Stimulated activated CD4-positive, alpha-beta T cell treated with anti-CD3 and anti-CD28 coated beads, TNF-alpha, amount 100 ng/mL, for 1 hour (primary cell): ENCODE measurements around the gene AMBRA1.
"Not testable (repeated sequence)": the region's sequence is repeated elsewhere in the genome, so short reads cannot be mapped to it uniquely, and the experiment has no call there.

Source experiments
- DNase-seq, 3 donors: peaks; one replicate each; pipeline ENCODE4 v3.0.0-alpha.2; 2020; ENCODE audit warnings: low read depth in 3 of 3, low spot score in 1 of 3

AMBRA1 gene

DNA sequence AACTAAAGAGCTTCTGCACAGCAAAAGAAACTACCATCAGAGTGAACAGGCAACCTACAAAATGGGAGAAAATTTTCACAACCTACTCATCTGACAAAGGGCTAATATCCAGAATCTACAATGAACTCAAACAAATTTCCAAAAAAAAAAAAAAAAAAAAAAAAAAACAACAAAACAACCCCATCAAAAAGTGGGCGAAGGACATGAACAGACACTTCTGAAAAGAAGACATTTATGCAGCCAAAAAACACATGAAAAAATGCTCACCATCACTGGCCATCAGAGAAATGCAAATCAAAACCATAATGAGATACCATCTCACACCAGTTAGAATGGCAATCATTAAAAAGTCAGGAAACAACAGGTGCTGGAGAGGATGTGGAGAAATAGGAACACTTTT lies 10.3 kb downstream of the AMBRA1 start:
- DNase-seq = not testable (repeated sequence)

DNA sequence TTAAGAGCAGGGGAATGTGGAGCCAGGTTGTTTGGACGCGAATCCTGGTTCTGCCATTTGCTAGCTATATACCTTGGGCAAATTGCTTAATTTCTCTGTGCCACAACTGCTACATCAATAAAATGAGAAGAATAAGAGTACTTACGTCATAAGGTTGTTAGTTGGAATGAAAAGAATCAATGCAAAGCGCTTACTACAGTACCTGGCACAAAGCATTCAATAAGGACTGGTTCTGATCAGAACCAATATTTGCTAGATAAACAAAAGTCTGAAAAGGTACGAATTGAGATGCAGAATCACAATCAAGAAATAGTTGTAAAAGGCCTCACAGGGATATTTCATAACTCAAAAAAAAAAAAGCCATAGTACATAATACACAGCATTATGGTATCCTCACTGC lies 11.2 kb downstream of the AMBRA1 start:
- no peak for DNase-seq

DNA sequence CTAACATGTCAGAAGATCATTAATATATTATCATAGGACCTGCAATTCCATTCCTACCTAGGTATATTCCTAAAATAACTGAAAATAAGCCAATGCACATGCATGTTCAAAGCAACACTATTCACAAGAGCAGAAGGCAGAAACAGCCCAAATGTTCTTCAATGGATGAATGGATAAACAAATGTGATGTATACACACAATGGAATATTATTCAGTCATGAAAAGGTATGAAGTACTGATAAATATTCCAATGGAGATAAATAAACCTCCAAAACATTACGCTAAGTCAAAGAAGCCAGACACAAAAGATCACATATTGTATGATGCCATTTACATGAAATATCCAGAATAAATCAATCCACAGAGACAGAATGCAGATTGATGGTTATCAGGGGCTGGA lies 16.8 kb downstream of the AMBRA1 start:
- DNase-seq = no peak

DNA sequence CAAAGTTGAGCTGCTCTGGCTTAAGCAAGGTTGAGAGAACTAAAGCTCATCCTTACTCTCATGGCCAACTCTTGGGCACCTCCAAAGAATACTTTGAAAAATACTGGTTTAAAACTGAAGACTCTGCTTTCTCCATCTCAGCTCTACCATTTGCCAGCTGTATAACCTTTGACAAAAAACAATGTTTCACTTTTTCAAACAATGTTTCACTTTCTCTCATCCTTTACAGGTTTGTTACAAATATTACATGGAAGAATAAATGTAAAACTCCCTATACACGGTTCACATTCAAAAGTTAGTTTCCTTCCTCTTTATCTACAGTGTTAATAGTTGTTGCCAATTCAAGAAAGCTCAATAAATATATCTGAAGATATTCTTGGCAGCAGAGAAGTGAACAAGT lies 19.2 kb downstream of the AMBRA1 start:
- DNase-seq = no peak

DNA sequence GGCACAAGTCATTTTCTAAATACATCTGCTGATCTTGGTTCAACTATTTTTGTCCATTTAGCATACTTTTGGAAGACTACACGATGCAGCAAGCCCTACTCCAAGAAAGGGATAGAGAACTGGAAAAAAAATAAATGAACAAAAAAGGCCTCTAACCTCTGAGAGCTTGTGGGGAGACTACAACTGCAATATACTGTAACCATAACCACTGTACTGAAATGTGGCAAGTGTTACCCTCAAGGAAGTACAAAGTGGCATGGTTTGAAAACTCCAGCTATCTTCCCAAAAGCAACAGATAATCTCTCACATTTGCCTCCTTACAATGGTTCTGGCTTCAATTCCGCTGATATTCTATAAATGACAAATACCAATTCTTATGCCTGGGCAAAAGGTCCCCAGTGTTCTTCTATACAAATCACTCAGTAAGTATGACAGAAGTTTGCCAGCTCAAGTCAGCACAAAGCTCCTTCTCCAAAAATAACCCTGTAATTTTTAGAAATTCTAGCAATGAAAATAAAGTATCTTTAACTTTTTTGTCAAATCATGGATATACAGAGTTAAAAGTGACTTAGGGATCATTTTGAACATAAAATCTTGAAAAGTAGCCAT lies 22.9 kb downstream of the AMBRA1 start:
- no peak for DNase-seq

DNA sequence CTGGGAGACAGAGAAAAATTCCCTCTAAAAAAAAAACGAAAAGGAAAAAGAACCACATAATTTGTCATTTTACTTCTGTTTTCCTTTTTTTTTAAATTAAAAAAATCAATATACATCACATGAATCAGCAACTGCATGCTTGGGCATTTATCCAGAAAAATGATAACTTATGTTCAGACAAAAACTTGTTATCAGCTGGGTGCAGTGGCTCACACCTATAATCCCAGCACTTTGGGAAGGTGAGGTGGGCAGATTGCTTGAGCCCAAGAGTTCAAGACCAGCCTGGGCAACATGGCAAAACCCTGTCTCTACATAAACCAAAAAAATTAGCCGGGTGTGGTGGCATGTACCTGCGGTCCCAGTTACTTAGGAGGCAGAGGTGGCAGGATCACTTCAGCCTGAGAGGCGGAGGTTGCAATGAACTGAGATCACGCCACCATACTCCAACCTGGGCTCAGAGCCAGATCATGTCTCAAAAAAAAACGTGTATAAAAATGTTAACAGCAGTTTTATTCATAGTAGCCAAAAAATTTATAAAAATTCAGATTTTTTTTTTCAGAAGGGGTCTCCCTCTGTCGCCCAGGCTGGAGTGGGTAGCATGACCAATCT lies 28.5 kb downstream of the AMBRA1 start:
- DNase-seq = no peak

DNA sequence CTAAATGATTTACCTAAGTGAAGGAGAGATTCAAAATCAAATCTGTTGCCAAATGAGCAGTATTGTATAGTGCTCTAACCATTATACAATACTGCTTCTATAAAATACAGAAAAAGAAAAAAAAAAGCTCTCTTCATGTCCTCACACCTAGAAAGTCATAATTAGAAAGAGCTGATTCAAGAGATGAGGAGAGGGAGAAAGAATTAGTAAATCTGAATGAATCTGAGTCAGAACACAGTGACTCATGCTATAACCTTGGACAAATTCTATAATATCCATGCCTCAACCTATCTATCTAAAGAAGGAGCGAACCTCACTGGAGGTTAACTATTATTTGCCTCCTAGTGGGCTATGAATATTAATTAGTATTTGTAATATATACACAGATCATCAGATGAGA lies 29.4 kb downstream of the AMBRA1 start:
- DNase-seq = no peak

DNA sequence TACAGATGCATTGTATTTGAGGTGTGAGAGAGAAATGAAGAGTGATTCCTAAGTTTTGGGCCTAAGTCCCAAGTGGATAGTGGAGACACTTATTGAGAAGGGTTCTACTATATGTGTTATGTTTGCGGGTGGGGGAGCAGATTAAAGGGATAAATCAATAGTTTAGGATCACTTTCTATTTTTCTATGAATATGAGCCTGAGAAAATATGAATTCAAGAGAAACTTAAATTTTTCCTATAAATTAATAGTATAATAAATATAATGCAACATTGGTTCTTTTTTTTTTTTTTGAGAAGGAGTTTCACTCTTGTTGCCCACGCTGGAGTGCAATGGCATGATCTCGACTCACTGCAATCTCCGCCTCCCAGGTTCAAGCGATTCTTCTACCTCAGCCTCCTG lies 31.3 kb downstream of the AMBRA1 start:
- DNase-seq = no peak

DNA sequence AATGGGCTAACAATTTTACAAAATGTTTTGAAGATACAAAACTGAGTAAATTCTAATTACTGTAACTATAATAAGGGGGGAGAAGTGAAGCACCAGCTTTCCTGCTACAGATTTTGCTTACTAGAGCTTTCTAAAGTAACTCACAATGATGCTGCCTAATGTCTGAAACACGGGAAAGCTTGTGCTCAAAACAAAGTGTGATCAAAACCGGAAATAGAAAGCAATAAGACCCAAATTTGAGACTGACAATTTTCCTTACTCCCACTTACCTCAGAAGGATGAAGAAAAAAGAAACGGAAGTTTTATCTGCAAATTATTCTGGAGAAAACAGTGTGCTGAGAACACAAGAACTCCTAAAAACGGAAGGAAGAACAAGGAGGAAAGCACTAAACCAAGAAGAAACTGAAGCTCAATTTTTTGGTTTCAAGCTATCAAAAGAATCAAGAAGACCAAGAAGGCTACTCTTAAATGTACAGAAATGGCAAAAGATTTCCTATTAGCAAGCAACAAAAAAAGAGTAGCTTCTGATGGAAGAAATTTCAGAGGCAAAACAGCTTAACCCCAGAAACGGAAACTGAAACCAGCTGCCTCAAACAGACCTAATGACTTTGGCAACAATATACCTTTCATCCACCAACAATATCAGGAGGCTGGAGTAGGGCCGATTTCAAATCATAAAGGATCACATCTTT lies 33.4 kb downstream of the AMBRA1 start:
- DNase-seq = no peak

DNA sequence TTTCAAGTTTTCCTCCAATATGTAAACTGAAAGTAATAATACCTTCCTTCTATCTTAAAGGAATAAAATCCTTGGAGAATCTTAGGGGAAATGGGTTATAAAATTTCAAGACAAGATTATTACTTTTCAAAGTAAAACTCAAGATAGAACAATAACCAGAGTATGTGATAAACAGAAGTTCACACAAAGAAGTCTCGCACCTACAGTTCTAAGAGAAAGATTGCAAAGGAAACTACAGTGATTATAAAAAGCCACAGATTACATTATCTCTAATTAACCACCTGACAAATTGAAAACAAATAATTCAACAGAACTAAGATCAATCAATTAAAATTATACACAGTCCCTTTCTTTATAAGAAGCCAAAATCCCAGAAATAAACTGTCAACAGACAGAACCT lies 34.0 kb downstream of the AMBRA1 start:
- DNase-seq = no peak

DNA sequence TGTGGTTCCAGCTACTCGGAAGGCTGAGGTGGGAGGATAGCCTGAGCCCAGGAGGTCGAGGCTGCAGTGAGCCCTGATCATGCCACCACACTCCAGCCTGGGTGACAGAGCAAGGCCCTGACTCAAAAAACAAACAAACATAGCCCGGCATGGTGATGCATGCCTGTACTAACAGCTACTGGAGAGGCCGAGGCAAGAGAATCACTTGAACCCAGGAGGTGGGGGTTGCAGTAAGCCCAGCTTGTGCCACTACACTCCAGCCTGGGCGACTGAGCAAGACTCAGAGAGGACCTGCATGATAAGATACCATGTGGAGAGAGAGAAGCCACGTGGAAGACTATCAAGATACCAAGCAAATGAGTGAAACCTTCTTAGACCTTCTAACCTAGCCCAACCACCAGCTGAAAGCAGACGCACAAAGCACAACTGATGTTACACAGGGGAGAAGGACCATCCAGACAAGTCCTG lies 36.1 kb downstream of the AMBRA1 start:
- DNase-seq = no peak

DNA sequence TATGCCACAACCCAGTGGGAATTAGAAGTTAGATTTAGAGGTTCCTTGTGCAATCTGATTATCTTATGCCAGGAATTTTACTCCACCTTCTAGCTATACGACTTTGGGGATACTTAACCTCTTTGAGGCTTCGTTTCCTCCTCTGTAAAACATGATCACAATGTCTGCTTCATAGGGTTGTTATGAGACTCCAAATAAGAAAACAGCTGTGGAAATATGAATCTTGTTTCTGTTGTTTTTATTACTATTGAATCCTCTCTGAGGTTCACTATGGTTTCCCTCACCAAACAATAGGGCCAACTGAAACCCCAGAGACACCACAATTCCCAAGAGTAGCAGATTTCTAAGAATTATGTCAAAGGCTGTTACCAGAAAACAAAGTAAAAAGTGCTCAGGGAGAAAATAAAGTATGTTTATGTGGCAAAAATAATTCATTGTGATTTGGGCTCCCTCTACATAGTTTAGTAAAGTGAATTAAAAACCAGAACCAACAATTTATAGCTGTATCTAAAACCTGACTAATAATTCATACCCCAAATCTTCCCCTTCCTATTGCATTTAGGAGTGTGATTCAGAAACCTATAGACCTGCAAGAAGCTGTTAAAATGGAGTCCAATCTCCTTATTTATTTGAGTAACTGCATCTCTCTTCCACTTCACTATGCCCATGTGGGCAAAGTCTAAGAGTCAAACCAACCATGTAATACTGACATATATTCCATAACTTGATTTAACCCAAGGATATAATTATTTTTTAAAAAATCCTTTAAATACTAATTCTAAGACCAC lies 38.4 kb downstream of the AMBRA1 start:
- no peak for DNase-seq

DNA sequence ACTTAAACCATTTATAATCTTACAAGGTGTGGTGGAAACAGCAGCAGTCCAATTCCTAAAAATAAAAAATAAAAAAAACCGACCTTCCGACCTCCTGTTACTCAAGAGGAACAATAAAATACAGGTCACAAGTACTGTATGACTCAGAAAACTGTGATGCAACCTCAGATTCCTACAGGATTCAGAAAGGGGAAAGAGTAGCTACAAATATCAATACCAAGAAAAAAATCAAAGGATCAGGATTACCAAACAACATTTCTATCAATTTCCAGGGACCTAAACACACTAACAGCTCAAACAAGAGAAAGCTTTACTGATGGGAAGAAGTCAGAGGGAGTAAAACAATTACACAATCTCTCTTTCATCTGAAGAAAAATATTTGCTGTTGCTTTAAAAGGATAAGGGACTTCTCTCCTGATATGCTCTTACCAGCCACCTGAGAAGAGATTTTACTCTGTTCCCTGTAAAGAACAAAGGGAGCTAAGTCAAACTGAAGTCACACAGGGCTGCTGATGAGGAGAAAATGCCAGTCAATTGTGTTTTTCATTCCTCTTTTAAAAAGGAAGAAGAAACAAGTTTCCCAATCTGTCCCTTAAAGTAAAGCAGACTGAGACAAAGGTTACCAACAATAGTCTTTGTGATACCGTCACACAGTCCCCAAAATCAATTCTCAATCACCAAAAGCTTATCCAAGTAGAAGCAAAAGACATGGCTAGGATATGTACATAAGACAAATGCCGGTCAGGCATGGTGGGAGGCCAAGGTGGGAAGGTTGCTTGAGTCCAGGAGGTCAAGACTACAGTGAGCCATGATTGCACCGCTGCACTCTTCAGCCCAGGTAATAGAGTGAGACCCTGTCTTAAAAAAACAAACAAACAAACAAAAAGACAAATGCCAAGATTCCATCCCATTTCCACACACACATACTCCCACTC lies 39.3 kb downstream of the AMBRA1 start:
- DNase-seq = no peak

DNA sequence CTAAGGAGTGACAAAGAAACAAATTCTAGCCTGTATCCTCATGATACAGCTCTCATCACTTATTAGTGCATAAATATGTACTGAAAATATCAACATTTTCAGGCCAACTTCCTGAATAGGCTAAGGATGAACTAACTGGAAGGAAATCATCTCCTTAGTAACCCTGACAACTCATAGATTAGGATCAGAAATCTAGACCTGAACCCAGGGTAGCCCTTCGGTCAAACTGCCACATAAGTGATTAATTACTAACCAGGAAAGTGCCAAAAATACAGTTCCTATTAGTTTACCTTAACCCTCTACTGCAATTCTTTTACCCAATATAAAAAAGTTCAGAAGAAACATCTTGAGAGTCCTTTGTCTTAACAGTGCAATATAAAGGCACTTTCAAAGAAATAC lies 40.0 kb downstream of the AMBRA1 start:
- no peak for DNase-seq

DNA sequence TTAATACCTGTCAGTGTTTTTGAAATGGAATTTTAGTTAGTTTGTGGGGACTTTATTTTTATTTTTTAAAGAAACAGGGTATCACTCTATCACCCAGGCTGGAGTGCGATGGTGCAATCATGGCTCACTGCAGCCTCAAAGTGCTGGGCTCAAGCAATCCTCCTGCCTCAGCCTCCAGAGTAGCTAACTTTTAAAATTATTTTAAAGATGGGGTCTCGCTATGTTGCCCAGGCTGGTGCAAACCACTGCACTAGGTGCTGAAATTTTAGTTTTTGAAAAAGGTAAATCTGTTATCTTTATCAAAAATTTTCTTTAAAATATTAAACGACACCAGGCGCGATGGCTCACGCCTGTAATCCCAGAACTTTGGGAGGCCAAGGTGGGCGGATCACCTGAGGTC lies 42.6 kb downstream of the AMBRA1 start:
- no peak for DNase-seq

DNA sequence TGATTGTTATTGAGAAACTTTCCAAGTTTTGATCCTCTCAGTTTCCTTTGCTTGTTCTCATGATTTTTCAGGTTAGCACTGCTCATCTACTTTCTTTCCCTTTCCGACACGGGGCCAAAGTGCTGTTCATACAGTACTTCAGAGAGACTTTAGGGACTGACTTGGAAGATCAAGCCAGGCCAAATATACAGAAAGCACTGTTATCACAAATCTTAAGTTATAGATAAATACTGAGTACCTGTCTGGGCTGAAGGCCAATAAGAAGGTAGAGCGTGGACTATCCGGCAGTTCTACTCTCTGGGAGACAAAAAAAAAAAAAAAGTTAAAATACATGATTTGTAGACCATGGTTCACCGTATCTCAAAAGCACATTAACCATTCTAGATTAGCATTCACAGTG lies 46.2 kb downstream of the AMBRA1 start:
- DNase-seq = no peak

DNA sequence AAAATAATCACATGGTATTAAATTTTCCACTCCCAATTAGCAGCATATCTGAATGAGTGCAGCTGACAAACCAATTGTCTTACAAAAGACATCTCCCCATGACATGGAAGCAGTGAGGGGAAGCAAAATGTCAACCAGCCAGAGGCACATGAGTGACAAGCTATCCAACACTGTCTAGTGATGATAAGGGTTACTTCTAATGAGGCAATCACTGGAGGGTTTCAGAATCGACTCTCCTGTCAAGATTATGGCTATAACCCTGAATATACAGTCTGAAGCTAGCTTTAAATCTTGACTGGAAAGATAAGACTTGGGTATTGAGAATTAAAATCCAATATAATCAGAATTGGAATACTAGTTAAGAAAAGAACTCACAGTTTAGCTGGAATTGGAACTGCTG lies 50.3 kb downstream of the AMBRA1 start:
- DNase-seq = no peak

DNA sequence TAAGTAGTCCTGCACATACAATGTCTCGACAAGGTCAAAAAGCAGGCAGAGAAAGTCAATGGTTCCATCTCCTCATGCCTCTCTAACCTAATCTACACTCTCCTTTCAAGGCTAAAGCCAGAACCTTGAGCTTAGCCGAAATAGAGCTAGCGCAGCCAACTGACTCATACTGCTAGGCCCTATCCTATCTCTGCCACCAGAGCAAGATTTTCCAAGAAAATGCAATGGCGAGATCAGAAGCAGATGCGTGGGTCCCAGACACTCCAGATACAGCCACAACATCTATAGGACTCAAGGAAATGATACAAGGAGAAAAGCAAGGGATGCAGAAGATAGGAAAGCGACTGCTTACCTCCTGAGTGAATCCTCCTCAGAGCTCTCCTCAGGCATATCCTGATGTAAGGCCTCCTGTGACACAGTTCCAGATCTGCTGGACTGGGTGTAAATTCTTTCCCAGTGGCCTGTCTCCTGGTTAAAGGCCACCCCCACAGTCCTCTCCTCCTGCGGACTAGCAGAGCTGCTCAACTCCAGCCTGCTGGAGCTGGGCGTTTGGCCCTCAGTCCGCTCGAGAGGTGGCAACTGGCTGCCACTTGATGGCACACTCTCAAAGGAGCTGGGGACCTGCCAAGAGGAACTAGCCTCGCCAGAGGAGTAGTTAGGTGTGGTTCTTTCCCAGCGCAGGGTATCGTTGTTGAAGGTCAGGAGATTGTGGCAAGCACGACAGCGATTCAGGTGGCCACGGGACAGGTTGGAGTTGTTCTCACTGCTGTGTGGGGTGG lies 52.0 kb downstream of the AMBRA1 start:
- DNase-seq = no peak

DNA sequence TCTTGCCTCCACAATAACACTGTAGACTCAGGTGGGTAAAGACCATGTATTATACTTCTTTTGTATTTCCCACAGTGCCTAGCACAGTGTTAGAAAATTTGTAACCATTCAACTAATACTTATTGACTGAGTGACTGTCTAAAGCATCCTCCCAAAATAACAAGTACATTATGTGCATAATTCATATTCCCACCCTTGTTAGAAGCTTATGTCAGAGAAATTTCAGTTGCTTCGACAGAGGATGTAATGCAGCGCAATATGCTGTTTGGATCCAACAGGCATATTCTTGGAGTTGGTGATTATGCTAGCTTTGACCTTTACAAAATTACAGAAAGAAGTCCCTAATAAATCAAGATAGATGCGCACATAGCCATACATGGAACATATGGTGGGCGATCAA lies 53.0 kb downstream of the AMBRA1 start:
- no peak for DNase-seq
